ENCODE measurements around the gene R3HDM4. TPM values are rescaled to one million over a fixed set of nuclear protein-coding genes. Genes with fewer than 3 reads are reported as not detected.

R3HDM4 gene
- total and polyA plus RNA-seq, 9 of the 15 experiments (the other 6 are each of a cell fraction or from before 2014, with no cell fraction given), result 3.2 to 154 (median 59.0) TPM

GRCh38 chr19:924553-925086, 11.6 kb upstream of the R3HDM4 start (continued):
- no peak for TF ChIP-seq ATF3 (IDR thresholded peaks at IDR 0.05)
- 0 out of 2 replicates have a peak, but pooled peaks have one; percentile 3 for TF ChIP-seq ATF3 (CRISPR knock-in tag; conservative IDR thresholded peaks at IDR 0.05)
- TF ChIP-seq PHTF2 (CRISPR knock-in tag; IDR thresholded peaks at IDR 0.05), result no peak
- TF ChIP-seq REST (IDR thresholded peaks at IDR 0.05; ENCODE audit: borderline replicate concordance), result no peak
- no peak for TF ChIP-seq REST (CRISPR knock-in tag; IDR thresholded peaks at IDR 0.05; ENCODE audit: low read depth)
- TF ChIP-seq SRSF7 (optimal IDR thresholded peaks at IDR 0.05; ENCODE audit: low read depth, low read length), result no peak
- no peak for TF ChIP-seq USF2 (CRISPR knock-in tag; IDR thresholded peaks at IDR 0.05)
- no peak for TF ChIP-seq HDAC8 (tag; IDR thresholded peaks at IDR 0.05)

All from K562 (cell line).